Stimulated activated CD8-positive, alpha-beta memory T cell treated with anti-CD3 and anti-CD28 coated beads, Interleukin-7, amount 100 ng/mL, for 4 hours (primary cell): ENCODE data around the gene ENOX1.

Experiments used
- DNase-seq, 2 donors: peaks; one replicate each; pipeline ENCODE4 v3.0.0-alpha.2; 2020; ENCODE audit warnings: low read depth in 2 of 2

Gene ENOX1

DNA sequence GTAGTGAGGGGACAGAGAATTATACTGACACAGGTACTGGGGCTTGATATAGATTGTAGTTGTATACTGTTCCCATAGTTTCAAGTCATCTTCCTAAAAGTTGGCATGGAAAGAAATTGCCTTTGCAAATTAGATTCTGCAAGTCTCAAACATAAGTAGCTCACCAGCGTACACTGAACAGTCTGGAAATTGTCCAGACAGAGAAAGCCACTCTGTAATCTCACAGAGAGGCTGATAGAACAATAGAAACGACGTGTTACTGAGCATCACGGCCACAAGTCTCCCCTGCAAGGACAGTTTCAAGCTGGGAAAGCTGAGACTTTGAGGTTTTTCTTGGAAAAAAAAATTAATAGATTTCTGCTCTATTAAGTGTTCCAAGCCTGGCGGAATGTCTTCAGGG is 534.8 kb downstream of the ENOX1 start:
- DNase-seq: no peak

DNA sequence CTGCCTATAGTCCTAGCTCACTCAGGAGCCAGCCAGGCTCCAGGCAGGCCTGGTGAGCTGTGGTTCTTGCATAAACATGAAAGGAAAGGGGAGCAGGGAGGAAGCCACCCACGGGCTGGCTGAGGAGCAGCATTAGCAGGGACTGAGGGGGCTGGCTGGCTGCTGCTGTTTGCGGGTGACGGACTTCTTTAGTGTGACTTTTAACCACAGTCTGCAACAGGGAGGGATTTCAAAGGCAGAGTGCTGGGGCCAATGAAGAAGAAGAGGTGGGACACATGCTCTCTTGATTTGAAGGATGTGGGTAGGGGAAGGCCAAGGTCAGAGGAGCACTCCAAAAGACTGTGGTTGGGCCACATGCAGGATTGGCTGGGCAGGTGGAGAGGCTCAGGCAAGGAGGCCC is 540.4 kb downstream of the ENOX1 start:
- DNase-seq: no peak

DNA sequence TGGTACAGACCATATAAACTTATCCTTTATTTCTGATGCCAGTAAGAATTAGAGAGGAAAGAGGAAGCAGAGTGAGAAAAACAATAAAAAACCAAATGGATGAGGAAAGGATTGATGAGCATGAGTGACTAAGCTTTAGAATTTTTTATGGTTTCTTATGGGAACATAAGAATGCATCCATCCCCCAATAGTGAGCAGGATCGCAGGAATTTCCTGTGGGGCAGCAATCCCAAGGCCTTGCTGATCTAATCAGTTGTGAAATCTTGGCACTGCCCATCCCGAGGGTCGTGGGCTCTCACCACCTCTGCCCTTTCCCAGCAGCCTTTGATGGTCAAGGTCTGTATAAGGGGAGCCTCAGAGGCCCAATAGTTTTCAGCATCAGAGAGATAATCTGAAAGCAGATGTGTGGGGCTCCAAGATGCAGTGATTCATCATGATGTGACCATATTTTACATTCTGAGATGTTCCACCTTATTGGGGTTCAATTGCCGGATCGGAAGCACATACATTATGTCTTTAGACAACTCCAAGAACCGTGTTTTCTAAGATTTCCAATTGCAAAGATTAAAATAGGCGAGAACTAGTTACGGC is 541.3 kb downstream of the ENOX1 start:
- DNase-seq: no peak

DNA sequence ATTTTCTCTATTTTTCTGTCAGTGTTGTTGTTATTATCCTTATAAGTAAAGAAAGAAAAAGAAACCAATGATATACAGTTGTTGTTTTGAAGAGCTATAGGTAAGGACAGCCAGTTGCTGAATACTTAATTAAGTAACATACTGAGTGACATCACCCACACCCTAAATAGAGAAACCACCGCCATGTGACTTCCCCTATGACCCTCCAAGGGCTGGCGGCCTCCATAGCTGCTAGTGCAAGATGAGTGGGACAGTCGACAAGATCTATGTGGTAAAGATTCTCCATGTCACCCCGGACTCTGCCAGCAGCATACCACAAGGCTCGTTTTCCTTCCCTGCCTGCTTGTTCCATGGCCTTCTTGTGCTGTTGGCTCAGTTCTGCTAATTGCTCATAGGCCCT is 542.3 kb downstream of the ENOX1 start:
- no peak for DNase-seq

DNA sequence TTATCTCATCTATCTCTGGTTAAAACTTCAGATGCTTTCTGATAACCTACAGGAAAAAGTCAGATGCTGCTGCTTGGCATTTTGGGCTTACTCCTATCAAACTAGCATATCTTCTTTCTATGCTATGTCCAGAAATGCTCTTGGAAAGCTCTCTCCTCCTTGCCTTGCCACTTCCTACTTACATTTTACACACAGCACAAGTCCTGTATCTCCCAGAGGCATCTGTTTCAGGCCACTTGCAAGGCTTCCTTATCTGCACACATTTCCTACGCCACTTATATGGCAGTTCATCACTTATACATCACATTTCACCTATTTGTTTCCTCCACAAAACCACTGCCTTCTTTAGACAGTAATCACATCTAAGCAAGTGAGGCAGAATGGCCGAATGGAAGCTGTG is 543.1 kb downstream of the ENOX1 start:
- DNase-seq: no peak

DNA sequence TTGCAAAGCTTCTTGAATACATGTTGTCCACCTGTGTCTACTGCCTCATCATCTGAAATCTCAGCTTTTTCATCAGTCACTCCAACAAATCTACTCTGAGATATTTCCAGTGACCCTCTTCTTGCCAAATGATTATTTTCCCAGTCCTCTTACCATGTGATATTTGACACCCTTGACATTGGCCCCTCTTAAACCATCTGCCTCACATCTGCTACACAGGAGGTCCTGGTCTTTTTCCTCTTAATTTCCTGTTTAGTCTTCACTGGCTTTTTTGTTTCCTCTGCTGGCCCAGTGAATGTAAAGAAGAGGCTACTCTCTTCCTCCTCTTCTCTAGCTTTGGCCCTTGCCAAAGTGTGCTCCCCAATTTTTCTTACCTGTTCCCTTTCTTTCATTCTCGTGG is 544.7 kb downstream of the ENOX1 start:
- DNase-seq: no peak

DNA sequence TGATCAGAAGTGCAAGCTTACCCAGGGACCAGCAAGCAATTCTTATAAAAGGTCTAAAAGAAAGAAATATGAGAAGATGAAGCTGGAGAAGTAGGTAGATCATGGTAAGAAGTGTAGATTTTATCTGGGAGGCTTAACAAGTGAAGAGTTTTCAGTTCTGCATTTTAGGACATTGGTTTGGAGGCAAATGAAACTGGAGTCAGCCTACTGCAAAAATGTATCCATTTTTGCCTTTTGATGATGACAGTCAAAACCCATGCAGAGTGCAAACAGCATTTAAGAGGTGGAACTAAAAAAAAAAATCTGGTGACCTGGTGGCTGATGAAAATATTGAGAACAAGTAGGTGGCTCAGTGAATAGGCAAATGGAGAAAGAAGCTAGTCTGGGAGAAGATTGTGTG is 546.5 kb downstream of the ENOX1 start:
- no peak for DNase-seq

DNA sequence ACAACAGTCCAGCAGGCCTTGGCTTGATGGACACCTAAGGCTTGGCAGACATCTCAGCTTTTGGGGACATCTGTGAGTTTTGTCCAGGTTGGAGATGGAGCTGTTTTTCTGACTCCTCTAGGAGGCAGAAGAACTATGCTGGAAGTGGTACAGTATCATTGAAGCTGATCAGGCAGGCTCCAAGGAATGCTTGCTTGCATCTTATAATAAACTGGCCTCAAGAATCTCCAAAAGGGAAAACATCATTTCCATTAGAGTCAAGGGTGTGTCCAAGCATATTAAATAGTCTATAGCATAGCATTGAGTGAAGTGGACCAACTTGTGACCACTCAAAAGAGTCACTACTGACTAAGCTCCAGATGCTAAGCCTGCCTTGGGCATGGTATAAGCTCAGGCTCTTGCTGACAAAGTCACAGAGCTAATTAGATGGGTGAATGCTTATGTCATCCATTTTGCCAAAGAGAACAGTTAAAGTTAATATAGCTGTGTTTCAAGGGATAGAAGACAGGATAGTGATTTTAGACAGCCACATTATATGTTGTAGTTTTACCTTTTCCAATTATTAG is 547.4 kb downstream of the ENOX1 start:
- DNase-seq: no peak

DNA sequence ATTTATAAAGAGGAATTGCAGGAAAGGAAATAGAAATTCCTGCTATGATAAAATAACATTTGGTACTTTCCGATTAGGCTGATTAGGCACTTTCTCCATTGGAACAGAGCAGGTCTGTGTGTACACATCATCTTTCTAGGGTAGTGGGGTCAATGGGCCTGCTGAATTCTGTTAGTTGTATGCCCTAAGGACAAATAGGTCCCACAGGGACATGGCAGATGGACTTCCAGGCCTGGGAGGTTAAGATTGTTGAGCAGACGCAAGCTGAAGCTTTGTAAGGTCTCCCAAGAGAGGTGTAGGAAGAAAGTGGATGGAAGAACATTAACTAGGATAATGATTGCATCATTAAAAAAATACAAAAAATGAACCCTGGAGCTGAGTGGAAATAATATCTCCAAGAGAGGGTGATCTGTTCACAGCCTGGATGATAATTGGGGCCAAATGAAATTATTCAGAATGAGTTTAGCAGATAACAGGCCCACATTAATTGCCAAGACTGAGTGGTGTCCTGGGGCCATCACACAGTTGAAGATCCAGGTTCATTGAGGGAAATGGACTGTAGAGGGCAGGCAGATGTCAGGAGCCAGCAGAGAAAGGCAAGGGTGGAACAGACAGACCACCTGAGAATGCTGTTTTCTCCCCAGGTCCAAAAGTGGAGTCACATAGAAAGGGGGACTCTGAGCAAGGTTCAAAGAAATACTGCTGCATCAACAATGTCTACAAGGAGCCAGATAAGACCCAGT is 548.3 kb downstream of the ENOX1 start:
- DNase-seq: no peak

DNA sequence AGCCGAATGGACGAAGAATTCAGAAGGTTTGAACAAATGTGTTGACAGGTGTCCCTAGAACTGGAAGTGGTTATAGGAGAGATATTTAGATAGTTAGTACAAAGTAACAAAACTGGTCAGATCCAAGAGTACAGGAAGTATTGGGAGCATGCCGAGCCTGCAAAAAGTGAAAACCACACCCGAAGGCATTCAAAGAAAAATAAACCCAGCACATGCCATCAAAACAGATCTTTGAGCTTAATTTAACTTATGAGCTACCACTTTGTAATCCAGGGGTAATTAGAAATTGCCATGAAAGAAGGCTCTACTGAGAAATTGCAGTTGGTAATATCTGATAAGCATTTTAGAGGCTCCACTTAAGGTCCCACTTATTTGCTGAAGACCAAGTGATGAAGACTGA is 549.2 kb downstream of the ENOX1 start:
- no peak for DNase-seq

DNA sequence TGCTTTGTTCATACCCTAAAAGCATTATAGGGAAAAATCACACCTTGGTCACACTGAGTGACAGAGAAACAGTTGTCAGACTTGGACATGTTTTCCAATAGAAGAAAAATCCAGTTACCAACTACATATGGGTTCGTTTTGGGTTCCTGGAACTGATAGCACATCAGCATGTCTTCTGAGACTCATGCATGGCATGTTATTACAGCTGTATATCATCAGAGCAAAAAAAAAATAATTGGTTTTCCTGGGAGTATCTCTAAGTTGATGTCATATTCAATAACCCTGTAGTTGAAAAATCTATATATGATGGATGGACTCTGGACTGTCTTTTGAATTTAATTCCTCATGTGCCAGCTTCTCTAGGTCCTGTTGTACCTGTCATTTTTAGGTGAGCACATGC is 551.7 kb downstream of the ENOX1 start:
- no peak for DNase-seq

DNA sequence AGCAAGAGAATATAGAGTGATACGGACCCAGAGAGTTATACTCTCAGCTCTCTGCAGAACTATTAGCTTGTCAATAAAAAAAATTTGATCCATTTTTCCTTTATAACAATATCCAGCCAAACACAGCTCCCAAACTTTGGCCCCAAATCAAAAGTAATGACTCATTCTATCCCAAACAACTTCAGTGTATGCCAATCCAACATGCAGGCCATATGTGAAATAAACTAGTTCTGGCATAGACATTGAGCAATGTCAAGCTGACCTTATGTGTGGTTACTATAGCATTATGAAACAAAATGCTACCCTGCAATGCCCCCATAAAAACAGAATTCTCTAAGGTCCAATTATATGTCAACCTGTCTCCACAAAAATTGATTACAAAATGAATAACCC is 553.9 kb downstream of the ENOX1 start:
- no peak for DNase-seq

DNA sequence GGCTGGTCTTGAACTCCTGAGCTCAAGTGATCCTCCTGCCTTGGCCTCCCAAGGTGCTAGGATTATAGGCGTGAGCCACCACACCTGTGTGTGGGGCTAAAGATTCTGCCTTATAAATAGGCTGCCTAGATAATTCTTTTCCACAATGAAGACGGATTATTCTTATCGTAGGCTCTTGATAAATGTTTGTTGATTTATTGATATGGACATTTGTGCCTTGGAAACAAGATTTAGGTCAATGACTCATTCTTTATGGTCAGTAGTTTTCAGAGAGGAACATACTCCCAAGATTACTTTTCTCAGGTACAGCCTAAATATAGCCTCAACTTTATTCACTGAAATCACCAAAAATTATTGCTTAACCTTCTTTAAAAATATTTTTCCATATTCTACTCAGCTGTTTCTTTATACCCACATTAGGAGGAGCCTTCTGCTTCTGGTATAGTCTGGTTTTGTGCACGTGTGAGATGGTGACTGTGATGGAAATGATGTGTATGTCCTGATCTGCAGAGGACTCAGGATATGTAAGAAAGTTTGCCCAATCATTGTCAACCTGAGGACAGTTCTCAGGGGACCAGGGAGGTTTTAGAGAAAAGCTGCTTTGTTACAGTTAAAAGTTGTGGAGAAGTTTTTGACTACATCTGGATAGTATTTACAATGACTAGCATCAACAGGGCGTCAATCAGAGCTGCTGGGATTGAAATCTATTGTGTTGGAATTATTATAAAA is 554.5 kb downstream of the ENOX1 start:
- no peak for DNase-seq

DNA sequence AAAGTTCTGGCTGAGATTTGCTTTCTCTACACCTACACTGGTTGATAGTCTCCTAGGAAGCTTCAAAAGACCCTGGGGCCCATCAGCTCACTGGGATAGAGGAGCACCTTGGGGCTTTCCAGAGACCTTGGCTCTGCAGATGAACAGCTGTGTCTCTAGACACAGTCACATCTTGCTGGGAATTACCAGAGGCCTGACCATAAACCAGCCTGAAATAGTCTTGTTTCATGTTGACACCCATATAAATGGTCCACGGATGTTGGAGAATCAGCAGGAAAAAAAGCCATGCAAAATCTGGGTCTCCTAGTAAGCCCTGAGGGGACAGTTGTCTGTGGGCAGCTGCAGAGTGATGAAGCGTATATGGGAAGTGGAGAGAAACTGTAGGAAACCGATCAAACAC is 555.8 kb downstream of the ENOX1 start:
- no peak for DNase-seq

DNA sequence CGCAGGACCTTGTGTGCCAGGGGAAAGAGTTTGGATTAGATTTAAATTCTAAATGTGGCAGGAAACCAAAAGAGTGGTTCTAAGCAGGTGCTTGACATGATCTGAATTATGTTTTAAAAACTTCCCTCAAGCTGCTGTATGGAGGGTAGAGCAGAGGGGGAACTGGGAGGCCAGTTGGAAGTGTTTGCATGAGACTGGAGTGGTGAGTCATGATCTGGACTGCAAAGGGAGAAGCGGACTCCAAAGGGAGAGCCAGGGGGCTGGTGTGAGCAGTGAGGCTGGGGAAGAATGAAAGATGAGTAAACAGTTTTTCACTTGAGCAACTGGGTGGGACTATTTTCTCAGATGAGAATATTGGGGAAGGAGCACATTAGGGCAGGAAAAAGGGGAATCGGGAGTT is 557.3 kb downstream of the ENOX1 start:
- DNase-seq: no peak

DNA sequence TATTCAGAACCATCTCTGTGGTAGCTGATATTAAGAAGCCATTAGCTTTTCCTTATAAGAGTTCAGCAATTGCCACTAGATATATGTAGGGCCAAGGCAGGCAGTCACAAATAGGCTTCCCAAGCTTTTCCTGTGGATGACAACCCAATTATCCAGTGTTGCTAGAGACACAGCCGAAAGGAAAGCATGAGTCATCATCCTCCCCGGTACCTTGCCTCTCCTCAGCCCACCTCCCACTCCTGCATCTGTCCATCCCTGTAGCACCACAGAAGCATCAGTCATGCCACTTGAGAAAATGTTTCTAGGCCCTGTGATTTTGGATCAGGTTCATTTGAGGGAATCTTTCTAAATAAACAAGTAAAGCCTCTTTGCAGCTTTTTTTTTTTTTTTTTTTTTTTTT is 559.1 kb downstream of the ENOX1 start:
- no peak for DNase-seq

DNA sequence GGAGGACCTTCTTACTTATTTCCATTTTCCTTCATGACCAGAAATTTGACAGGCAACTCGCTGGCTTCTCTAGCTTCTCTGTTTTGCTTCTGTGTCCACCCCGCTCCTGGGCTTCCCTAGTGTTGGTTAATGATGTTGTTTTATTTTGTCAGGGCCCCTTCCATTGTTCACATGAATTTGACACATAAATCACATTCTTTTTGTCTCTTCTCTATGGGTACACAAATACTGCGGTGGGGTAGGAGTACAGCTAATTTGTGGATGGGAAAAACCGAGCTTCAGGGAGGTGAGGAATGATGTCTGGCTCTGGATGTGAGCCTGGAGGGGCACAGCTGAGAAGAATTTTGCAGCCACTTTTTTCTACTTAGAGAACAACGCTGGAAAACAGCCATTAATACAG is 563.6 kb downstream of the ENOX1 start:
- DNase-seq: no peak

DNA sequence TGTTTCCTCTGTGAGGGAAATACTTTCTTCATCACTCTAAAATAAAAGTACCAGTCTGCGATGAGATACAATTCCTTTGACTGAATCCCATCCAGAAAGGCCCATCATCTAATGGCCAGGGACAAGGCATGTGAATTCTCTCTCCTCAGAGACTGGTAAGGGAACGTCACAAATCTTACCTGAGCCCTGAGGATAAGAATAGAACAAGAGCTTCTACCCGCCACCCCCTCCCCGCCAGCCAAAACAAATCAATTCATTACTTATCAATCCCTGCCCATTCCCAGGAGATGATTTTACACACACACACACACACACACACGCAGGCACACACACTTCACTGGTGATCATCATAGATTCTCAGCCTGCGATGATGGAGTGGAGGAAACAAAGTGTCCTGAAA is 564.7 kb downstream of the ENOX1 start:
- DNase-seq: no peak

DNA sequence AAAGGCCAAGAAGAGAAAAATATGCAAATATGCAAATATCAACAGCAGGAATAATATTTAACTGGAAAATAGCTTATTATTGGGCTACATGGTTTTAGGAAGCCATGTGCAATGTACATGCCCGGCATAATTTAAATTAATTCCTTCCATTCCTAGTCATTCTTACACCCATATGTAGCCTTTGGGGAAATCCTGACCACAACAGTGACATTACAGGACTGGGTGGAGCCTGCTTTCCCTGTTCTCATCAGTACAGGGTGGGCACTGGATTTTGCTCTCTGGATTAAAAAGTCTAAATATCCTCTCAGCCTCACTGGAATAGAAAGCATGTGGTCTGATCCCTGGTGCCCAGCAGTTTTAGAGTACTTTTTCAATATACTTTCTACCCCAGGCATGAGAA is 565.2 kb downstream of the ENOX1 start:
- DNase-seq: no peak

DNA sequence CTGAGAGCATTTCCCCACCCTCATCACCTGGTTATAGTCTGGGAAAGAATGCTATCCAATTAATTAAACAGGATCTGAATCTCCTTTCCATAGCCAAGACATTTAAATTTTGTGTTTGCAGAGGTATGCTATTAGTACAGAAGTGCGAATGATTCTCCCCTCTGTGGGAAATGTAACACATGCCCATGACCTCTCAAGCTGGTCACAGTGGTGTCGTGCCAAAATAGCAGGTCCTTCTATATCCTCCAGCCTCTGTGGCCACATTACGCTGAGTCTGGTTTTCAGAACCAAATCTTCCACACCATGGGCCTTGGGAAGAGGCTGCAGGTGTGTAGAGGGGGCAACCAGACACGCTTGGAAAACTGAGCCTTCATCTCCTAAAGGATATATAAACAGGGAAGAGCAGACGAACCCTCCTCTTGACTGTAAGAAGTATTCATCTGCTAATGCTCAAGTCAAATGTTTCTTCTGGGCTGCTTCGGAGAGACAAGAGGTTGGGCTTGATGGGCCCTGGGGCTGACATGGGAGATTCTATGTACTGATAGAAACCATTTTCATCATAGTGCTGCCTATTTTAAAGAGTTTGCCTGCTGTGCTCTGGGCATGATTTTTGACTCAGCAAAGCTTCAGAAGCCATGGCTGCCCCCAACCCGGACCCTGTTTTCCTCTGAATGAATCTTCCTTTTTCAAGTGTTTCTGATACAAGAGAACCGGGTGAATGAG is 565.7 kb downstream of the ENOX1 start:
- DNase-seq: no peak

DNA sequence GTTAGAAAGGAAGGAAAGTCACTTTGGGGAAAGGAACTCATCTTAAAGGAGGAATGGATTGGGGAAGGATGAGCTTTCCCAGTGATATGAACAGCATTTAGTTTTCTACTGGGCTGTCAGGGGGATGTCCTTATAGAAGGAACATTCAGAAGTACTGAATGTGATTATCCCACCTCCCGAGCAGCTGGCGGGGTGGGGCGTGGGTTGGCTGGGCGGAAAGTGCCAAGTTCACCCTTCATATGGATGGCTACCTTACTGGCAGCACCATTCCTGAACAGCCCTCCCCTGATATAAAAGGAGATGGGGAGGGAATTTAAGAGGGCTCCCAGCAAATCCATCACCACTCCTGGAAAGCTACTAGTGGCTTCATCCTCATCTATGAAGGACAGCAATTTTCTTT is 572.6 kb downstream of the ENOX1 start:
- no peak for DNase-seq

DNA sequence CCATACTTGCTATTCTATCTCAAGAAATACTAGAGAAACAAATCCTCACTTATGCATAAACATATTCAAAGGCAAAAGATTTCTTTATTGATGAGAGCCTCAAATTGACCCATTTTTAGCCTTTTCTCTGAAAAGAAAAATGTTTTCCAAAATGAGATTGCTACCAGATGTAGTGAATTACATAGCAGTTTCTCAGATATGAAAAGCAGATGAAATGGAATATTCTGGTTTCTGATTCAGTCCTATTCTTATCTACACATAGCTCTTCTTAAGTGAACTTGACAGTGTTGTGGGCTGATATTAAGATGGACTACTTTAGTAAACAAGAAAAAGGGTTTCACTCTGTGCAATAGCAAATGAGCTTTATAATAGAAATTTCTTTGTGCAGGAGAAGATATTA is 579.9 kb downstream of the ENOX1 start:
- no peak for DNase-seq
